ENCODE results near the gene TEX14. TPM values are rescaled to one million over a fixed set of nuclear protein-coding genes. Genes with fewer than 3 reads are reported as not detected.
A peak's percentile ranks its signal among the peaks of the same experiment; 100 is the strongest.
"Not testable (repeated sequence)": the region's sequence is repeated elsewhere in the genome, so short reads cannot be mapped to it uniquely, and the experiment has no call there.

The TEX14 gene
- total and polyA plus RNA-seq, 2 donors = 0.09 to 0.11 TPM

DNA sequence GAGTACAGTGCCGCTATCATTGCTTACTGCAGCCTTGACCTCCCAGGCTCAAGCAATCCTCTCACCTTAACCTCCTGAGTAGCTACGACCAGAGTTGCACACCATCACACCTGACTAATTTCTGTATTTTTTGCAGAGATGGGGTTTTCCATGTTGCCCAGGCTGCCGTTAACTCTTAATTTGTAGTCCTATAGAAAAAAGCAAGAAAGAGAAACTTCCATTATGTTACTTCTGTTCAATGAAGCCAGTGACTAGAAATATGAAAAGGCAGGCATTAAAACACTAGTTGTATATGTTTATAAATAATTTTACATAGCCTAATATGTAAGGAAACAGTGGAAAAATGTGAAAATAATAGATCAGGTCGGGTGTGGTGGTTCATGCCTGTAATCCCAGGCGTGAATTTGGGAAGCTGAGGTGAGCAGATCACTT lies 10.2 kb upstream of the TEX14 start:
- DNase-seq (ENCODE audit: extremely low spot score) = no peak

DNA sequence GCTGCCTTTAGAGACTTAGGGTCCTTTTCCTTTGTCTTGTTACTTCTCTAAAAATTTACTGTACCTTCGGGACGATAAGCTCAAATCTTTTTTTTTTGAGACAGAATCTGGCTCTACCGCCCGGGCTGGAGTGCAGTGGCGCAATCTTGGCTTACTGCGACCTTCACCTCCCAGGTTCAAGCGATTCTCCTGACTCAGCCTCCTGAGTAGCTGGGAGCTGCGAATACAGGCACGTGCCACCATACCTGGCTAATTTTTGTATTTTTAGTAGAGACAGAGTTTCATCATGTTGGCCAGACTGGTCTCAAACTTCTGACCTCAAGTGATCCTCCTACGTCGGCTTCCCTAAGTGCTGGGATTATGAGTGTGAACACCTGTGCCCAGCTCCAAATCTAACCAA lies 7.9 kb upstream of the TEX14 start:
- 98% methylated on average over 11 of the region's 11 CpGs for WGBS
- H3K36me3 ChIP-seq (ENCODE audit: insufficient read depth) = no peaks in the 10 kb centered on the region

More for the DNA sequence above, 10.2 kb upstream of the TEX14 start:
- H3K27ac ChIP-seq (ENCODE audit: low read depth) = no peak overlapping the region
- no peak overlapping the region for H3K4me3 ChIP-seq (ENCODE audit: low read depth, low read length)
- no peaks in the 10 kb centered on the region for H3K36me3 ChIP-seq (ENCODE audit: insufficient read depth)
- 90% methylated on average over 5 of the region's 5 CpGs for WGBS
- H3K4me1 ChIP-seq (ENCODE audit: insufficient read depth) = no peaks in the 10 kb centered on the region

DNA sequence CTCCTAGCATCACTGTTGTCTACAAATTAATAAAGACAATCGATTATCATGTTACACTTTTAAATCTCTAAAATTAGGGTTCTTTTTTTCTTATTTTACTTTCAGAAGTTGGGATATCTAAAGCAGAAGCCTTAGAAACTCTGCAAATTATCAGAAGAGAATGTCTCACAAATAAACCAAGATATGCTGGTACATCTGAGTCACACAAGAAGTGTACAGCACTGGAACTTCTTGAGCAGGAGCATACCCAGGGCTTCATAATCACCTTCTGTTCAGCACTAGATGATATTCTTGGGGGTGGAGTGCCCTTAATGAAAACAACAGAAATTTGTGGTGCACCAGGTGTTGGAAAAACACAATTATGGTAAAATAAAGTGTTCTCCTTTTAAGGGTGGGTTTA lies 3.0 kb upstream of the TEX14 start:
- 99% methylated on average over 1 of the region's 1 CpG for WGBS
- Histone ChIP-seq H3K4me3 (ENCODE audit: low read depth, low read length) (no peak overlapping the region), H3K4me1 (ENCODE audit: insufficient read depth) (peaks cover 1% of the 10 kb centered on the region), H3K36me3 (ENCODE audit: insufficient read depth) (no peaks in the 10 kb centered on the region), H3K27ac (ENCODE audit: low read depth) (no peak overlapping the region)
- DNase-seq (ENCODE audit: extremely low spot score) = no peak

More for the DNA sequence above, 7.9 kb upstream of the TEX14 start:
- Histone ChIP-seq H3K27ac (ENCODE audit: low read depth) (no peak overlapping the region), H3K4me1 (ENCODE audit: insufficient read depth) (no peaks in the 10 kb centered on the region), H3K4me3 (ENCODE audit: low read depth, low read length) (no peak overlapping the region)
- no peak for DNase-seq (ENCODE audit: extremely low spot score)

DNA sequence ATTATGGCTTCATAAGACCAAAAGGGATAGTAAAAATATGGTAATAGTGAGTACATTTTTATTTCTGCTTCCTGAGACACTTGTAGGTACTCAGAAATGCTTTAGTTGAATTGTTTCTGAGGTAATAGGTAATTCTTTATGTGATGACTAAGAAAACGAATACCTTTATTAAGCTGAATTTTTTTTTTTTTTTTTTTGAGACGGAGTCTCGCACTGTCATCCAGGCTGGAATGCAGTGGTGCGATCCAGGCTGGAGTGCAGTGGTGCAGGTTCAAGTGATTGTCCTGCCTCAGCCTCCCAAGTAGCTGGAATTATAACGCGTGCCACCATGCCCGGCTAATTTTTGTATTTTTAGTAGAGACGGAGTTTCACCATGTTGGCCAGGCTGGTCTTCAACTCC lies 2.5 kb upstream of the TEX14 start:
- 95% methylated on average over 8 of the region's 8 CpGs for WGBS
- Histone ChIP-seq H3K36me3 (ENCODE audit: insufficient read depth) (no peaks in the 10 kb centered on the region), H3K4me3 (ENCODE audit: low read depth, low read length) (no peak overlapping the region), H3K4me1 (ENCODE audit: insufficient read depth) (peaks cover 1% of the 10 kb centered on the region), H3K27ac (ENCODE audit: low read depth) (no peak overlapping the region)
- no peak for DNase-seq (ENCODE audit: extremely low spot score)

DNA sequence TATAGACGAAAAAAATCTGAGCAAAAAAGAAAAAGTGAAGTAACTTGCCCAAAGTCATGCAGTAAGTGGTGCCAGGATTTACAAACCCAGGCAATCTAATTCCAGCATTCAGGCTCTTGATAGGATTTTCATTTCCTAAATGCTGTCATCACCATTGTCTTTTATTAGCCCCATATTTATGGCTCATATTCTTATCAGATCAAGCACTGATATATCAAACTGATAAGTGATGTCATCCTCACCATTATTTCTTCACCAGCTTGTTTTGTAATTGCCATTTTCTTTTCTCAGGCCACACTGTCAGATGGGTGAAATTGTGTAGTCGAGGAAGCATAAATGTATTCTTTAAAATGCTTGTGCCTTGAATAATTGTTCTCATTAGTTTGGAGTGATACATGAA lies 1.9 kb upstream of the TEX14 start:
- Histone ChIP-seq H3K4me1 (ENCODE audit: insufficient read depth) (peaks cover 1% of the 10 kb centered on the region), H3K4me3 (ENCODE audit: low read depth, low read length) (no peak overlapping the region), H3K36me3 (ENCODE audit: insufficient read depth) (no peaks in the 10 kb centered on the region), H3K27ac (ENCODE audit: low read depth) (no peak overlapping the region)
- 81% methylated on average over 2 of the region's 2 CpGs for WGBS
- DNase-seq (ENCODE audit: extremely low spot score) = no peak

DNA sequence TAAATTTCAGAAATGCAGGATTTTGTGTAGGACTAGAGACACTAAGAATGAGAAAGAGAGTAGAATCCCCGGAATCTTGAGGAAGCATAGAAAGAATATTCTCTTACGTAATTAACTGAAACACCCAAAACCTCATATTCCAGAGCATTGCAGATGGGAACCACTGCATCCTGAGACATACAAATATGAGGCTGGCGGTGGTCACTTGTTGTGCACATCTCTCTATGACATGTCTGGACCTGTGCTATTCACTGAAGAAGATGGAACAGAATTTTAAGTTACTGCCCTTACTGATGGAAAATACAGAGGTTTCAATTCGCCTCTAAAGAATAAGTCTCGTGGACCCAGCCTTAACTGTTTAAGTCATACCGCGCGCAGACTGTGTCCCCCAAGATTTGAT lies 1.4 kb upstream of the TEX14 start:
- Histone ChIP-seq H3K36me3 (ENCODE audit: insufficient read depth) (no peaks in the 10 kb centered on the region), H3K4me3 (ENCODE audit: low read depth, low read length) (peak overlapping the region; percentile 66), H3K27ac (ENCODE audit: low read depth) (no peak overlapping the region), H3K4me1 (ENCODE audit: insufficient read depth) (peaks cover 1% of the 10 kb centered on the region)
- DNase-seq (ENCODE audit: extremely low spot score) = no peak
- WGBS = 65% methylated on average over 8 of the region's 8 CpGs

DNA sequence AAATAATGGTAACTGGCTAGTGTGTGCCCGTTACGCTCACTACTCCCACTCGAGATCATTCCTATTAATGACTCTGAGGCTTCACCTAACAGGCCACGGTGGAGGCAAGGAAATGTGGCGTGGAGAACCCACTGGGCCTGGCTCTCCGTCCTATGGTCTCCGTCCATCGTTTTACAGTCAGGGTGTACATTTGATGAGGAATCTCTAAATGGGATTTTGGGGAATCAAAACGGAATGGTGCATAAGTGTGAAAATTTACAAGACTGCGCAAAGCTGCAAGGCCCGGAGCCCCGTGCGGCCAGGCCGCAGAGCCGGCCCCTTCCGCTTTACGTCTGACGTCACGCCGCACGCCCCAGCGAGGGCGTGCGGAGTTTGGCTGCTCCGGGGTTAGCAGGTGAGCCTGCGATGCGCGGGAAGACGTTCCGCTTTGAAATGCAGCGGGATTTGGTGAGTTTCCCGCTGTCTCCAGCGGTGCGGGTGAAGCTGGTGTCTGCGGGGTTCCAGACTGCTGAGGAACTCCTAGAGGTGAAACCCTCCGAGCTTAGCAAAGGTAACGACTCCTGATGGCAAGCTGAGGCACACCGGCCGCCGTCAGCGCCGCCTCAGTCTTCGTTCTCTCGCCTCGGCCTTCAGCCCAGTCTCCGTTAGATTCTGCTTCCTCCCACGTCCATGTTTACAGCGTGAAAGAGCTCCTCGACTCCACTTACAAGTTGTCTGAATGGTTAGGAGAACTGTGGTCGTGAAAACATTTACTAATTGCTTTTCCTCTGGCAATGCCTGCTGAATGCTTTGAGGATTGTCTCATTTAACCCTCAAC lies 602 bp upstream of the TEX14 start, which contains the start of gene RAD51C:
Gene RAD51C, plus strand, starts transcription at position 364 of the 817 bp plus-strand sequence. Its CDS starts 42 bp downstream, at position 406.
- H3K4me3 ChIP-seq (ENCODE audit: low read depth, low read length) = peak within 1 kb of the TSS; percentile 66
- peaks cover 1% of the 10 kb centered on the region for H3K4me1 ChIP-seq (ENCODE audit: insufficient read depth)
- peak within 1 kb of the TSS; percentile 80 for H3K27ac ChIP-seq (ENCODE audit: low read depth)
- peak; percentile 64 for DNase-seq (ENCODE audit: extremely low spot score)
- WGBS = 11% methylated on average over 50 of the region's 50 CpGs
- H3K36me3 ChIP-seq (ENCODE audit: insufficient read depth) = no peaks in the 10 kb centered on the region

DNA sequence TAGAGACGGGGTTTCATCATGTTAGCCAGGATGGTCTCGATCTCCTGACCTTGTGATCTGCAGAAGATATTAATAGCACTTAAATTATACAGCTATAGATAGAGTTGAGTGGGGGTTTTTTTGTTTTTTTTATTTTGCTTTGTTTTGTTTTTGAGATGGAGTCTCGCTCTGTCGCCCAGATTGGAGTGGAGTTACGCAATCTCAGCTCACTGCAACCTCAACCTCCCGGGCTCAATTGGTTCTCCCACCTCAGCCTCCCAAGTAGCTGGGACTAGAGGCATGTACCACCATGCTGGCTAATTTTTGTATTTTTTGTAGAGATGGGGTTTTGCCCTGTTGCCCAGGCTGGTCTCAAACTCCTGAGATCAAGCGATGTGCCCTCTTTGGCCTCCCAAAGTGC lies 1.8 kb downstream of the TEX14 start:
- DNase-seq (ENCODE audit: extremely low spot score); H3K4me3 ChIP-seq (ENCODE audit: low read depth, low read length); H3K36me3 ChIP-seq (ENCODE audit: insufficient read depth); H3K27ac ChIP-seq (ENCODE audit: low read depth); H3K4me1 ChIP-seq (ENCODE audit: insufficient read depth): not testable (repeated sequence)
- 94% methylated on average over 7 of the region's 7 CpGs for WGBS

DNA sequence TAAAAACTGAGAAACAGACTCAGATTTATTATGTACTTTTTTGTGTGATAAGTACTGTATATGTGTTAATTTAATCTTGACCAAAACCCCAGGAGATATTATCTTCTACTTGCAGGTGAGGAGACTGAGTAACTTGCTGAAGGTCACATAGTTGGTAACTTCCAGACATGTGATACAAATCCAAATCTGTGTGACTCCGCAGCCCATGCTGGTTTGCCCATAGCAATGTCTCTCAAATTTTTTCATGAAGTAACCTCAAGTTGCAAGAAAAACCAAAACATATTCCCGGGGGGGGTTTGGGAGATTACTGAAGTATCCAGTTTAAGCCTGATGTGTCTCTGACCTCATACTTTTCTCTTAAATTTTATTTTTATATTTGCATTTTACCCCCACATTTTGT lies 3.3 kb downstream of the TEX14 start:
- H3K4me3 ChIP-seq (ENCODE audit: low read depth, low read length) = no peak overlapping the region
- no peaks in the 10 kb centered on the region for H3K36me3 ChIP-seq (ENCODE audit: insufficient read depth)
- no peak for DNase-seq (ENCODE audit: extremely low spot score)
- WGBS = 89% methylated on average over 2 of the region's 2 CpGs
- peaks cover 1% of the 10 kb centered on the region for H3K4me1 ChIP-seq (ENCODE audit: insufficient read depth)
- no peak overlapping the region for H3K27ac ChIP-seq (ENCODE audit: low read depth)

DNA sequence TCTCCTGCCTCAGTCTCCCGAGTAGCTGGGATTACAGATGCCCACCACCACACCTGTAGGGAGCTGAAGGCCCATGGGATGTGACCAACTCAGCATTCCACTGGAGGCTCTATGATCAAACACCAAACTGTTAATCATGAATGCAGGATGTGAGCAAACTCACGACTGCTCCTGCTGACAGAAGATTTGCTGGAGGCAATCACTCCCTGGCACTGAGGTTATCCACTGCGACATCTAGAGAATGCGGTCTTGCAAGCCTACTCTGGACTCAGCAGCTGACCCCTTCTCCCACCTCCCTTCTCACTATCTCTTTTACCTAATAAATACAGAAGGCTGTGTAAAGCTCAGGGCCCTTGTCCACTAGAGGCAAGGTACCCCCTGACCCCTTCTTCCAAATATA lies 4.9 kb downstream of the TEX14 start:
- no peak for DNase-seq (ENCODE audit: extremely low spot score)
- H3K27ac ChIP-seq (ENCODE audit: low read depth) = no peak overlapping the region
- H3K36me3 ChIP-seq (ENCODE audit: insufficient read depth) = no peaks in the 10 kb centered on the region
- WGBS = 69% methylated on average over 4 of the region's 4 CpGs
- H3K4me1 ChIP-seq (ENCODE audit: insufficient read depth) = peaks cover 1% of the 10 kb centered on the region
- no peak overlapping the region for H3K4me3 ChIP-seq (ENCODE audit: low read depth, low read length)

DNA sequence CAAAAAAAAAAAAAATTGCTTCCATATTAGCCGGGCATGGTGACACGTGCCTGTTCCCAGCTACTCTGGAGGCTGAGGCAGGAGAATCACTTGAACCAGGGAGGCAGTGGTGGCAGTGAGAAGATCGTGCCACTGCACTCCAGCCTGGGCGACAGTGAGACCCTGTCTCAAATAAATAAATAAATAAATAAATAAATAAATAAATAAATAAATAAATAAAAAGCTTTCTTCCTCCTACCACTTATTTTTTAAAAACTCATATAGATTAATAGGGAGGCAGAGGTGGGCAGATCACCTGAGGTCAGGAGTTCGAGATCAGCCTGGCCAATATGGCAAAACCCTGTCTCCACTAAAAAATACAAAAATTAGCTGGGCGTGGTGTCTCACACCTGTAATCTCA lies 7.4 kb downstream of the TEX14 start:
- H3K36me3 ChIP-seq (ENCODE audit: insufficient read depth); H3K4me1 ChIP-seq (ENCODE audit: insufficient read depth); H3K27ac ChIP-seq (ENCODE audit: low read depth); DNase-seq (ENCODE audit: extremely low spot score); H3K4me3 ChIP-seq (ENCODE audit: low read depth, low read length): not testable (repeated sequence)
- 89% methylated on average over 6 of the region's 6 CpGs for WGBS

DNA sequence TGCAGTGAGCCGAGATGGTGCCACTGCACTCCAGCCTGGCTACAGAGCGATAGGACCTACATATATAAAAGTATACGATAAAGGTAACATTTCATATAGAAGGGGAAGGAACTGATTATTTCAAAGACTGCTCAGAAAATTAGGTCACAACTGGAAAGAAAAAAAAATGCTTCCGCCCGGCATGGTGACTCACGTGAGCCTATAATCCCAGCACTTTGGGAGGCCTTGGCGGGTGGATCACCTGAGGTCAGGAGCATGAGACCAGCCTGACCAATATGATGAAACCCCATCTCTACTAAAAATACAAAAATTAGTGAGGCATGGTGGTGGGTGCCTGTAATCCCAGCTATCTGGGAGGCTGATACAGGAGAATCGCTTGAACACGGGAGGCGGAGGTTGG lies 7.8 kb downstream of the TEX14 start:
- Histone ChIP-seq H3K4me3 (ENCODE audit: low read depth, low read length) (no peak overlapping the region), H3K27ac (ENCODE audit: low read depth) (no peak overlapping the region), H3K36me3 (ENCODE audit: insufficient read depth) (no peaks in the 10 kb centered on the region), H3K4me1 (ENCODE audit: insufficient read depth) (no peaks in the 10 kb centered on the region)
- WGBS = 89% methylated on average over 10 of the region's 10 CpGs
- no peak for DNase-seq (ENCODE audit: extremely low spot score)

DNA sequence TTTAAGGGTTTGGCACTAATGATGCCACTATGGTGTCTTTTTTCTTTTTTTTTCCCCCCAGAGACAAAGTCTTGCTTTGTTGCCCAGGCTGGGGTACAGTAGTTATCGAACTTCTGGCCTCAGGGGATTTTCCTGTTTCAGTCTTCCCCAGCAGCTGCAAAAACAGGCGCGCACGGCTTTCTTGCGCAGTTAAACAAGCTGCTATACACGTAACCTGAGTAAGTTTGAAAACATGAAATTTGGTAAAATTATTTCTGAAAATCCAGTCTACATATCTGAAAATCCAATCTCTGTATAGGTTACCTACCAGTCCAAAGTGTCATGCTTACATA lies 11.8 kb downstream of the TEX14 start:
- Histone ChIP-seq H3K4me1 (ENCODE audit: insufficient read depth) (no peaks in the 10 kb centered on the region), H3K36me3 (ENCODE audit: insufficient read depth) (no peaks in the 10 kb centered on the region), H3K27ac (ENCODE audit: low read depth) (no peak overlapping the region), H3K4me3 (ENCODE audit: low read depth, low read length) (no peak overlapping the region)
- WGBS = 85% methylated on average over 6 of the region's 6 CpGs
- DNase-seq (ENCODE audit: extremely low spot score) = no peak

DNA sequence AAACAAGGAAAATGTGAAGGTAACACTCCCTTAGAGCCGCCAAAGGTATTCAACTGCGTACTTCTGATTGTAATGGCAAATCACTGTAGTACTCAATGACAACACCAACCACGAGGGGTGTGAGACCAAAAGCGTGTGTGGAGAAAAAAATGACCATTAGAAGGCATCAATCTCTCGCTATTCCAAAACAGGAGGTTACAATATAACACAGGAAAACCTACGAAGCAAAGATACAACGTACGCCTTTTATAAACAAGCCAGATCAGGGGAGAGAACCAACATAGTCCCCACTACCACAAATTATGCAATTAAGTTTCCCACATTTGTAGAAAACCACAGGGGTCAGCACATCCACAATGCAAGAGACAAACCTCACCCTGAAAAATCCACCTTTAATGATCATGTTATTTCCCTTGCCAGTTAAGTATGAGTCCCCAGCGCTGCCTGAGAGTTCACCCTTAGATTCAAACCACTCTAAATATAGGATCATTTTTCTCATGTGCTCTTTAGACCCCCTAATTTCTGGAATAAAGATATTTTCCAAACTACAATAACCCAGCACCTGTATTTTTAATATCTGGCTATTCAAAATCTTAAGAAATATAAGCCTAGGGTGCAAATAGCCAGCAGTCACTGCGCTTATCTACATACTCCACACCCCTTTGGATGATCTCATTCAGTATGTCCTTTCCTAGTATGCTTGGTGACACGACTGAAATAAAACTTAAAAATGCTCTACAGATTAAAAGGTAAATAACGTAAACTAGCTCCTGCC lies 12.4 kb downstream of the TEX14 start:
- DNase-seq (ENCODE audit: extremely low spot score) = no peak
- Histone ChIP-seq H3K27ac (ENCODE audit: low read depth) (no peak overlapping the region), H3K4me3 (ENCODE audit: low read depth, low read length) (no peak overlapping the region), H3K4me1 (ENCODE audit: insufficient read depth) (no peaks in the 10 kb centered on the region), H3K36me3 (ENCODE audit: insufficient read depth) (no peaks in the 10 kb centered on the region)
- WGBS = 51% methylated on average over 12 of the region's 12 CpGs
